ENCODE data around the gene IFNG.

The IFNG gene

DNA sequence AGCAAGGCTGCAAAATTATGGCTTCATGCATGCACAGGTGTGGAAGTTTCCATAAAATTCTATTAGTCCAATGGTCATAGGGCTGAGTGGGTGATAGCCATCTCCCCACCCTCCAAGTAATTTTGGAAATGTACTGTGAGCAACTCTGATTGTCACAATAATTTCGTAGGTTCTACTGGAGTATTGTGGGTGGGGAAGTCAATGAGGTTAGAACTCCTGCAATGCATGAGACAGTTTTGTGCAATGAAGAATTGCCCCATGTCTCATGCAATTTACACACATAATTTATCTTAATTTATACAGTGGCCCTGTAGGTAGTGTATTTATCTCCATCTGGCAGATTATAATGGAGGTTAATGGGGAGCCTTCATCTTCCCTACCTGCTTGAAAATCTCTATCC is 20.5 kb downstream of the IFNG start:
- Histone ChIP-seq H3K4me3 (replicated peaks; ENCODE audit: insufficient read depth, low read length) (no peak overlapping the region), H3K27me3 (ENCODE audit: insufficient read depth, poor library complexity, severe bottlenecking) (no peaks in the 10 kb centered on the region), H3K27ac (replicated peaks) (no peak overlapping the region)
- TF ChIP-seq SPI1 (IDR thresholded peaks at IDR 0.05; ENCODE audit: borderline replicate concordance, low read depth): no peak
- no peak for TF ChIP-seq POLR2AphosphoS5 (IDR thresholded peaks at IDR 0.05; ENCODE audit: low read depth)
- TF ChIP-seq, protein P1, sequence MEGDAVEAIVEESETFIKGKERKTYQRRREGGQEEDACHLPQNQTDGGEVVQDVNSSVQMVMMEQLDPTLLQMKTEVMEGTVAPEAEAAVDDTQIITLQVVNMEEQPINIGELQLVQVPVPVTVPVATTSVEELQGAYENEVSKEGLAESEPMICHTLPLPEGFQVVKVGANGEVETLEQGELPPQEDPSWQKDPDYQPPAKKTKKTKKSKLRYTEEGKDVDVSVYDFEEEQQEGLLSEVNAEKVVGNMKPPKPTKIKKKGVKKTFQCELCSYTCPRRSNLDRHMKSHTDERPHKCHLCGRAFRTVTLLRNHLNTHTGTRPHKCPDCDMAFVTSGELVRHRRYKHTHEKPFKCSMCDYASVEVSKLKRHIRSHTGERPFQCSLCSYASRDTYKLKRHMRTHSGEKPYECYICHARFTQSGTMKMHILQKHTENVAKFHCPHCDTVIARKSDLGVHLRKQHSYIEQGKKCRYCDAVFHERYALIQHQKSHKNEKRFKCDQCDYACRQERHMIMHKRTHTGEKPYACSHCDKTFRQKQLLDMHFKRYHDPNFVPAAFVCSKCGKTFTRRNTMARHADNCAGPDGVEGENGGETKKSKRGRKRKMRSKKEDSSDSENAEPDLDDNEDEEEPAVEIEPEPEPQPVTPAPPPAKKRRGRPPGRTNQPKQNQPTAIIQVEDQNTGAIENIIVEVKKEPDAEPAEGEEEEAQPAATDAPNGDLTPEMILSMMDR (IDR thresholded peaks at IDR 0.05; ENCODE audit: insufficient read depth, low read length): no peak
- TF ChIP-seq, protein P2, sequence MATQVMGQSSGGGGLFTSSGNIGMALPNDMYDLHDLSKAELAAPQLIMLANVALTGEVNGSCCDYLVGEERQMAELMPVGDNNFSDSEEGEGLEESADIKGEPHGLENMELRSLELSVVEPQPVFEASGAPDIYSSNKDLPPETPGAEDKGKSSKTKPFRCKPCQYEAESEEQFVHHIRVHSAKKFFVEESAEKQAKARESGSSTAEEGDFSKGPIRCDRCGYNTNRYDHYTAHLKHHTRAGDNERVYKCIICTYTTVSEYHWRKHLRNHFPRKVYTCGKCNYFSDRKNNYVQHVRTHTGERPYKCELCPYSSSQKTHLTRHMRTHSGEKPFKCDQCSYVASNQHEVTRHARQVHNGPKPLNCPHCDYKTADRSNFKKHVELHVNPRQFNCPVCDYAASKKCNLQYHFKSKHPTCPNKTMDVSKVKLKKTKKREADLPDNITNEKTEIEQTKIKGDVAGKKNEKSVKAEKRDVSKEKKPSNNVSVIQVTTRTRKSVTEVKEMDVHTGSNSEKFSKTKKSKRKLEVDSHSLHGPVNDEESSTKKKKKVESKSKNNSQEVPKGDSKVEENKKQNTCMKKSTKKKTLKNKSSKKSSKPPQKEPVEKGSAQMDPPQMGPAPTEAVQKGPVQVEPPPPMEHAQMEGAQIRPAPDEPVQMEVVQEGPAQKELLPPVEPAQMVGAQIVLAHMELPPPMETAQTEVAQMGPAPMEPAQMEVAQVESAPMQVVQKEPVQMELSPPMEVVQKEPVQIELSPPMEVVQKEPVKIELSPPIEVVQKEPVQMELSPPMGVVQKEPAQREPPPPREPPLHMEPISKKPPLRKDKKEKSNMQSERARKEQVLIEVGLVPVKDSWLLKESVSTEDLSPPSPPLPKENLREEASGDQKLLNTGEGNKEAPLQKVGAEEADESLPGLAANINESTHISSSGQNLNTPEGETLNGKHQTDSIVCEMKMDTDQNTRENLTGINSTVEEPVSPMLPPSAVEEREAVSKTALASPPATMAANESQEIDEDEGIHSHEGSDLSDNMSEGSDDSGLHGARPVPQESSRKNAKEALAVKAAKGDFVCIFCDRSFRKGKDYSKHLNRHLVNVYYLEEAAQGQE (IDR thresholded peaks at IDR 0.05; ENCODE audit: insufficient replicate concordance, low read depth): no peak
- TF ChIP-seq GABPA (IDR thresholded peaks at IDR 0.05; ENCODE audit: low read depth): no peak
- DNase-seq (ENCODE audit: low read depth in 1 of 2, low spot score in 1 of 2): no peak

GRCh38 chr12:68138480-68138879 is 21.1 kb downstream of the IFNG start:
- DNase-seq (ENCODE audit: low read depth in 1 of 2, low spot score in 1 of 2): no peak
- Histone ChIP-seq H3K27ac (replicated peaks) (no peak overlapping the region), H3K4me3 (replicated peaks; ENCODE audit: insufficient read depth, low read length) (no peak overlapping the region), H3K27me3 (ENCODE audit: insufficient read depth, poor library complexity, severe bottlenecking) (no peaks in the 10 kb centered on the region)
- TF ChIP-seq, protein P1 (IDR thresholded peaks at IDR 0.05; ENCODE audit: insufficient read depth, low read length): no peak

- no peak overlapping the region for H3K4me3 ChIP-seq (replicated peaks; ENCODE audit: insufficient read depth, low read length)
- no peaks in the 10 kb centered on the region for H3K27me3 ChIP-seq (ENCODE audit: insufficient read depth, poor library complexity, severe bottlenecking)
- TF ChIP-seq, protein P1 (IDR thresholded peaks at IDR 0.05; ENCODE audit: insufficient read depth, low read length): no peak
- TF ChIP-seq, protein P2 (IDR thresholded peaks at IDR 0.05; ENCODE audit: insufficient replicate concordance, low read depth): no peak
- no peak for TF ChIP-seq POLR2AphosphoS5 (IDR thresholded peaks at IDR 0.05; ENCODE audit: low read depth)
- no peak for DNase-seq (ENCODE audit: low read depth in 1 of 2, low spot score in 1 of 2)
- no peak overlapping the region for H3K27ac ChIP-seq (replicated peaks)
Observed at GRCh38 chr12:68137335-68137830, 22.2 kb downstream of the IFNG start.

DNA sequence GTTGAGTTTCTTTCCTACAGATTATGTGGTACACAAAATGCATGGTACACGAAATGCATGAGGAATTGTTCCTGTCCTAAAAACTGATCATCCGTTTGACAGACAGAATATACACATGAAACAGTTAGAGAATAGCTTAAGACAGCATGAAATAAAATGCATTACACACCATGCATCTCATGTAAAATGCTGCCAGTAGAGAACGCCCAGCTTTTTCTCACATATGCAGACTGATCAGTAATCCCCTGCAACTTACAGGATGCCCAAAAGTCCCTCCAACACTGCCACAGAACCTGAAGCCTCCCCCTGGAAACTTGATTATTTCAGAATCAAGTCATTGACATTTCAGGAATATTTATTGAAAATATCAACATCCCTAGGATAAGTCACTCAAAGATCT is 24.0 kb downstream of the IFNG start:
- Histone ChIP-seq H3K4me3 (replicated peaks; ENCODE audit: insufficient read depth, low read length) (no peak overlapping the region), H3K27me3 (ENCODE audit: insufficient read depth, poor library complexity, severe bottlenecking) (no peaks in the 10 kb centered on the region), H3K27ac (replicated peaks) (no peak overlapping the region)
- no peak for DNase-seq (ENCODE audit: low read depth in 1 of 2, low spot score in 1 of 2)
- TF ChIP-seq SPI1 (IDR thresholded peaks at IDR 0.05; ENCODE audit: borderline replicate concordance, low read depth): no peak
- TF ChIP-seq POLR2AphosphoS5 (IDR thresholded peaks at IDR 0.05; ENCODE audit: low read depth): no peak
- TF ChIP-seq, protein P2 (IDR thresholded peaks at IDR 0.05; ENCODE audit: insufficient replicate concordance, low read depth): no peak
- TF ChIP-seq GABPA (IDR thresholded peaks at IDR 0.05; ENCODE audit: low read depth): no peak
- TF ChIP-seq, protein P1 (IDR thresholded peaks at IDR 0.05; ENCODE audit: insufficient read depth, low read length): no peak
